HG03066 (cell line): ENCODE data around the gene SPON2.

Experiments used
- ATAC-seq: cut with Tn5 transposase; IDR thresholded peaks from one replicate; pipeline ENCODE4 v1.9.1; 2021; ENCODE audit warnings: low read depth; ENCODE audit not compliant: unreplicated experiment

SPON2 gene

DNA sequence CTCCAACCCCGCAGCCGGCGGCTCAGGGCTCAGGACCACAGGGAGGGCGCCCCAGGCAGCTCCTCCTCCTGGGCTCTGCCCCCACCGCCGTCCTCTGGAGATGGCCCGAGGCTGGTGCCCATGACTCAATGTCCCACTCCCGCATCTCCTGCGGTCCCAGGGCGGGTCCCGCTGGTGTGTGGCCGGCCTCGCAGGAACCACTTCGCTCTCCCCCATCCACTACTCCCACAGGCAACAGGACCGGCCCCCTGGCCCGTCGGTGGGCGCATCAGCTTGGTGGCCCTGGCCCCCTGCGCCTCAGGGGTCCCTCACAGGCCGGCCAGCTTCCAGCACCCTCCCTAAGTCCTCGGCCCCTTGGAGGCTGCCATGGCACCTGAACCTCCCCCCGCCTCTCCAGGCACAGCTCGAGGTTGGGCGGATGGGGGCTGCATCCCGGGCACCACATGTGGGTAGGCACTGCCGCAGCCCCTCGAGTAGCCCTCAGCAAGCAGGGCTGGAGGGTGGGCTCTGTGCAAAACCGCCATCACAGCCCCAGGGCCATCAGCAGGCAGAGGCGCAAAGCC is 22.8 kb upstream of the SPON2 start:
- ATAC-seq: no peak

DNA sequence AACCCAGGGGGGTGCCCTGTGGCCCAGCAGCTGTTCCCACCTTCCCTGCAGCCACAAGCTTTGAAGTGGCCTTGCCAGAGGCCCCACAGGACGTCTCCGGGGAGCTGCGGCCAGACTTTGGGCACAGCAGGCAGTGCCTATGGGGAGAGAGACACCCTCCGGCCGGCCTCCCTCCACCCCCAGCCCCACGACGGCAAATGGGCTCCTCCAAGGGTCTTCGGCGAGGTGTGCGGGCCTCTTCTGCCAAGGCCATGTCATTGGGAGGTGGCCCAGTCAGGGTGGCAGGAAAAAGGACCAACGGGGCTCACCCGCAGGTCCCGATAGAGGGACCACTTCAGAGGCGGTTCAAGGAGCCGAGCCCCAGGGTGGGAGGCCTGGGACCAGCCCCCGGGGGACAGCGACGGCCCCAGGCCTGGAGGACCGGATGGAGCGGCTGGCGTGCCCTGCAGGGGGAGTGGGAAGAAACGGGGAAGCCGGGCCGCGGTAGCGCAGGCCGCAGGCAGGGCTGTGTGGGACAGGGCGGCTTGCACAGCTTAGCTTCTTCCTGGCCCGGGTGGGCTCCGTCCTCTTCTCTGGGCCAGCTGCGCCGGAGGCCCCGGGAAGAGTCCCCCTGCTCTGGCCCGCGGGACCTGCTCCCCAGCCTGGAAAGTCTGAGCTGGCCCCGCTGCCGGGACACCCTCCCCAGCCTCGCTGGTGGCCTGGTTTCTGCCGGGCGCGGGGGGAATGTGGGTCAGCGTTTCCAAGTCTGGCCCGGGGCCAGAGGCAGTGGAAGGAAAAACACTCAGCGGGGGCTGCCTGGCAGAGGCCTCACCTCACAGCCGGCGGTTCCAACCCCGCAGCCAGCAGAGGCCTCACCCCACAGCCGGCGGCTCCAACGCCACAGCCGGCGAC is 21.9 kb upstream of the SPON2 start:
- no peak for ATAC-seq

DNA sequence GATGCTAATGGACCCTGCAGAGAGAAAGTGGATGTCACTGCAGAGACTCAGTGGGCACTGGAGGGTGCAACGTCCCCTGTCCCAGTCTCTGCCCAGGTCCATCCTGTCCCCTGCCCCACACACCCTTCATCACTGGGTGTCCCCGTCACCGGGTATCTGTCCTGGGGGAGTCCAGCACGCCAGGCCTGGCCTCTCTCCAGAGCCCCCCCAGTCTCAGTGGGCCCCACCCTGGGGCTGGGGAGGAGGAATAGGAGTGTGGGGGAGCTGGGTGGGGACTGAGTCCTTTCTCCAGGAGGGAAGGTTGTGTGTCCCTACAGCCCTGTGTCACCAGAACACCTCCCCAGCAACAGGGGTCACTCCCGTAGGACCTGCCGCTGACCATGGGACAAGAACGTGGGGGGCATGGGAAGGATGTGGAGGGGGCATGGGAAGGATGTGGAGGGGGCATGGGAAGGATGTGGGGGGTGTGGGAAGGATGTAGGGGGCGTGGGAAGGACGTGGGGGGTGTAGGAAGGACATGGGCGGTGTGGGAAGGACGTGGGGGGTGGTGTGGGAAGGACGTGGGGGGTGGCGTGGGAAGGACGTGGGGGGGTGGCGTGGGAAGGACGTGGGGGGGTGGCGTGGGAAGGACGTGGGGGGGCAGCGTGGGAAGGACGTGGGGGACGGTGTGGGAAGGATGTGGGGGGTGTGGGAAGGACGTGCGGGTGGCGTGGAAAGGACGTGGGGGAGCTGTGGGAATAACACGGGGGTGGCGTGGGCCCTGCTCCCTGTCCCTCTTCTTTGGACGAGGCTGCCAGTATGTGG is 21.0 kb upstream of the SPON2 start:
- ATAC-seq: no peak

DNA sequence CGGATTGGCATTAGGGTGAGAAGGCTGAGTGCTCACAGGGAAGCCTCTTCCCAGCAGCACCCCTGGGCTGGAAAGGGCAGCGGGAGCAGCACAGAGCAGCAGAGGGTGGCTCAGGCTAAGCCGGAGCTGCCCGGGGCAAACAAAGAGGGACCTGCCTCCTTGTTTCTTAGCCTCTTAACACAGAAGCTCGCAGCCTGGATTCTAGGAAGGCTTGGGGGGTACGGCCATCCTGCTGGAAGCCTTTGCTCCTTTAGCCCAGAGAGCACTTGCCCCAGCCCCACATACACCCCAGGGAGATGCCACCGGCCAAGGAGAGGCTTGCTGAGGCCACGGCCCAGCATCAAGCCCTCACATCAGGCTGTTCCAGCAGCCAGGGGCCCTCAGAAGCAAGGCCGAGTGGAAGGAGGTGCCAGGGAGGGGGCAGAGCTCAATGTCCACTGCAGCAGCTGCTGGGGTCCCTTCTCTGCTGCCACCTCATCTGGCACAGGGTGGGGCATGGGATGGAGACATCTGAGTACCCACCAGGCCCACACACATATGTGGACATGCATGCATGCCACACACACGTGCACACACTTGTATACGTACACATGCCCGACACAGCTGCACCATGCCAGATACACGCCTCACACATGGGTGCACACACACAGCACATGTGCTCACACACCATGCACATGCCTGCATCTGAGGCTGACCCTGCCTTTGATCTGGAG is 20.3 kb upstream of the SPON2 start:
- no peak for ATAC-seq

DNA sequence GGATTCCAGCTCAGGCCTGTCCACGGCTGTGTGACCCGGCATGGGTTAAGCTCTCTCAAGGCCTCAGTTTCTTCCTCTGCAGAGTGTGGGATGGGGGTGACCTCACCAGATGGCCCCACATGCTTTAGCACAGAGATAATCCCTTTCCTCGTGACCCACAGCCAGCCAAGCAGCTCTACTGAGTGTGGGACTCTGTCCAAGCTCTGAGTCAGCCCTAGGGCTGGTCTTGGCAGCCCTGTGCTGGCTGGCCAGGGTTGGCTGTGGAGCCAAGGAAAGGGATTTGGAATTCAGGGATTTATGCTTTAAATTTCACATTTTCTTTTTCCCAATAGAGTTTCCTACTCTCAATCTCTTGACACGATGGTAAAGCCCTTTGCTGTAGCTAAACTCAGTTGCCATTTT is 19.7 kb upstream of the SPON2 start:
- no peak for ATAC-seq

DNA sequence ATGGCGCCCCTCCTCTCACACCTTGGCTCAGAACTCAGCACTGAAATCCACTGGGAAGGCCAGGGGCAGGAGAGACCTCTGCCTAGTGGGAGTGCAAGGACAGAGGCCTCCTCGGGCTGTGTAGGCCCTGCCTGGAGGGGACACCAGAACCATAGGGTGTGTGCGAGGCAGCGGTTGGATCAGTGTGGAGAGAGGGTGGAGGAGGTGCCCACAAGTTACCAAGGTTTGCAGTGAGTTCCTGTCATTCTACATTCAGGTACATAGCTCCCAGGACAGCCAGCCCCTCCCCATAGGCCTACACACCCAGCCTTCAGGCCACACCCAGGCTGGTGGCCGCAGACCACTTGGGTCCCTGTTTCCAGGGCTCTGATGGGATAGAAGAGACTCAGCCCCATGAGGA is 19.2 kb upstream of the SPON2 start:
- no peak for ATAC-seq

DNA sequence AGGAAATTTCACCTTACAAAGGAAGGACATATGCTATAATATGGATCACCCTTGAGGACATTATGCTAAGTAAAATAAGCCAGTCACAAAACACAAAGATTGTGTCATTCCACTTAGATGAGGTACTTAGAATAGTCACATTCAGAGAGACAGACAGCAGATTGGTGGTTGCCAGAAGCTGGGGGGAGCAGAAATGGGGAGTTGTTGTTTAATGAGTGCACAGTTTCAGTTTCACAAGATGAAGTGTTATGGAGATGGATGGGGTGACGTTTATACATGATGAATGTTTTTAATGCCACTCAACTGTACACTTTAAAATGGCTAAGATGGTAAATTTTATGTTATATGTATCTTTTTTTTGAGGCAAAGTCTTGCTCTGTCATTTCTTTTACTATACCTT is 14.8 kb upstream of the SPON2 start:
- ATAC-seq: no peak

DNA sequence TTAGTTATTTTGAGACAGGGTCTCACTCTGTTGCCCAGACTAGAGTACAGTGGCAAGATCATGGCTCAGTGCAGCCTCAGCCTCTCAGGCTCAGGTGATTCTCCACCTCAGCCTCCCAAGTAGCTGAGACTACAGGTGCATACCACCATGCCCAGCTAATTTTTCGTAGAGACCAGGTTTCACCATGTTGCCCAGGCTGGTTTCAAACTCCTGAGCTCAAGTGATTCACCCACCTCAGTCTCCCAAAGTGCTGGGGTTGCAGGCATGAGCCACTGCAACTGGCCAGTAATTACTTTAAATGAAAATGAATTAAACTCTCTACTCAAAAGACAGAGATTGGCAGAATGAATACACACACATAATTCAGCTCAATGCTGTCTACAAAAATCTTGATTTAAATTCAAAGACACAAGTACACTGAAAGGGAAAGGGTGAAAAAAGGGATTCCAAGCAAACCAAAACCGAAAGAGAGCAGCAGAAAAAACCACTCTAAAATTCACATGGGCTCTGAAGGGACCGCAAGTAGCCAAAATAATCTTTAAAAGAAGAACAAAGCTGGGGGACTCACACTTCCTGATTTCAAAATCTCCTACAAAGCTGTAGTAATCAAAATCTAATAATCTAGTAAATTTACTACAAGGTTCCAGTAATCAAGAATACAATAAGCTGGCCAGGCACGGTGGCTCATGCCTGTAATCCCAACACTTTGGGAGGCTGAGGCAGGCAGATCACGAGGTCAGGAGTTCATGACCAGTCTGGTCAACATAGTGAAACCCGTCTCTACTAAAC is 11.8 kb upstream of the SPON2 start:
- peak; percentile 78 for ATAC-seq

DNA sequence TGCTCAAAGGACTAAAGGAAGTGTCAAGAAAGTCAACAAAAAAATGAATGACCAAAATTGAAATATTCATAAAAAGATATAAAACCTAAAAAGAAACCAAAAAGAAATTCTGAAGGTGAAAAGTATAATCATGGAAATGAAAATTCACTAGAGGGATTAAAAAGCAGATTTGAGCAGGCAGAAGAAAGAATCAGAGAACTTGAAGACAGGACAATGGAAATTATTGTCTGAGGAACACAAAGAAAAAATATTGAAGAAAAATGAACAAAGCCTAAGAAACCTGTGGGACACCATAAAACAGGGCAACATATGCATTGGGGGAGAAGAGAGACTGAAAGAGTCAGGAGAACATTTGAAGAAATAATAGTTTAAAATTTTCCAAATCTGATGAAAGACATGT is 9.9 kb upstream of the SPON2 start:
- no peak for ATAC-seq

DNA sequence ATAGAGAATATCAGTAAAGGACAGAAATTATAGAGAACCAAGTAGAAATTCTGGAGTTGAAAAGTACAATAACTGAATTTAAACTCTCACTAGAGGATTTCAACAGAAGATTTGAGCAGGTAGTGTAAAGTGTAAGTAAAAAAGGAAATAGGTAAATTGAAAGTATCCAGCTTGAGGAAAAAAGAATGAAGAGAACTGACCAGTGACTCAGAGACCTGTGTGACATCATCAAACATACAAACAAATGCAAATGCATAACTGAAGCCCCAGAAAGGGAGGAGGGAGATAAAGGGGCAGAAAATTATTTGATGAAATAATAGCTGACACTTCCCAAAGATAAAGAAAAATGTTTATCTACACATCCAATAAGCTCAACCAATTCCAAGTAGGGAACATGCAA is 8.3 kb upstream of the SPON2 start:
- ATAC-seq: no peak

DNA sequence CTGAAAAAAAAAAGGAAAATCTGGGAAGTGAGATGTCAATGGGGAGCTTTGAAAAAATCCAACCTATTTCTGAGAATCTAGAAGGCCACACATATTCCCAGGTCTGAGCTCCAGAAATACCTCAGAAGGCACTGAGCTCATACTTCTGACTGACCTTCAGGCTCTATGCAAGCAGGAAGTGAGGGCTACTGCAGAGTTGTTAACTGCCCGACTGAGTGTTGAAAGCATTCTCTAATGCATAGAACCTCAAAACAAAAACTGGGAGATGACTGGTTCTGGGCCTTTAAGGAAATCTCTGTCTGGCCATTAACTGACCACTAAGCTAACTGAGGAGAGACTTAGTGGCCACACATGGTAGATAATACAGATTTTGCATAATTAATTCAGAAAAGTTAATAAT is 7.6 kb upstream of the SPON2 start:
- ATAC-seq: no peak

DNA sequence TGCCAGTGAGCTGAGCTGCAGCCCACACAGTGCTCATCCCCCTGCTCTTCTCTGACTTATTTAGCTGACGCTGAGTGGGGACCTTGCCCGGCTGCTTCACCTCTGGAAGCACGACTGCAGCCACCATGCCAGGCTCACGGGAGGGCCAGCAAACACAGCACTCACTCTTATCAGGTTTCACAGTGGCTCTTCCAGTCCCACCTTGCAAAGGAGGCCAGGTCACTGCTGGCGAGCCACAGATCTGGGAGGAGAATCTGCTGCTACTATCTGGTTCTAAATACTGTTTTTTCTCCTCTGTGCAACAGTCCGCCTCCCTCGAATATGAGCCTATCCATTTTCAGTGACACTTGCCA is 6.7 kb upstream of the SPON2 start:
- no peak for ATAC-seq

DNA sequence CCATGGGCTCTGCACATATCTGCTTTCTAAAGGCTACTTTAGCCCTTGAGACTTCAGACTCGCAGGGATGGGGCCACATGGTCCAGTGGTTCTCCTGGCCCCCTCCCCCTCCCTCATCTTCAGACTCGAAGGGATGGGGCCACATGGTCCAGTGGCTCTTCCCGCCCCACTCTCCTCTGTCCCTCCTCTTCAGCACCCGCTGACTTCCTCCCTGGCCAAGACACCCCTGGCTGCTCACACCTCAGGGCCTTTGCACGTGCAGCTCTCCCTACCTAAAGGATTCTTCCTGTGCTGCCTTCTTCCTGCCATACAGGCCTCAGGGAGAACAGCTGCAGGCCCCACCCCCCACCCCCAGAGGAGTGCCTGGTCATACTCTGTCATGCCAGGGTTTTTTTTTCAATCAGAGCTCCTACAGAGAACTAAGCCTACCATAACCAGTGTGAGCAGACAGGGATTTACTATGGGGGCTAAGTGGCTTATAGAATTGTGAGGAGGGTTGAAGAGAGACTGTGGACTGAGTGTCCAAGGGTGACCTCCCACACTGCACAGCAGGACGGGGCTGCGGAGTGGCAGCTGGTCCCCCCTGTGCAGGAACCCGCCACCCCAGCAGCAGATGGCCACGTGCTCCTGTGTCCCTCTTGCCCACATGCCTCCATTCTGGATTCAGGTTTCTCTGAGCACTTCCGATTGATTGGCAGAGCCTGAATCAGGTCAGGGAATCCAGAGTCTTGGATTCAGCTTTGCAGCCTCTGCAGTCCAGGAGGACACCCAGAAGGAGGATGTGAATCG is 6.1 kb upstream of the SPON2 start:
- no peak for ATAC-seq

DNA sequence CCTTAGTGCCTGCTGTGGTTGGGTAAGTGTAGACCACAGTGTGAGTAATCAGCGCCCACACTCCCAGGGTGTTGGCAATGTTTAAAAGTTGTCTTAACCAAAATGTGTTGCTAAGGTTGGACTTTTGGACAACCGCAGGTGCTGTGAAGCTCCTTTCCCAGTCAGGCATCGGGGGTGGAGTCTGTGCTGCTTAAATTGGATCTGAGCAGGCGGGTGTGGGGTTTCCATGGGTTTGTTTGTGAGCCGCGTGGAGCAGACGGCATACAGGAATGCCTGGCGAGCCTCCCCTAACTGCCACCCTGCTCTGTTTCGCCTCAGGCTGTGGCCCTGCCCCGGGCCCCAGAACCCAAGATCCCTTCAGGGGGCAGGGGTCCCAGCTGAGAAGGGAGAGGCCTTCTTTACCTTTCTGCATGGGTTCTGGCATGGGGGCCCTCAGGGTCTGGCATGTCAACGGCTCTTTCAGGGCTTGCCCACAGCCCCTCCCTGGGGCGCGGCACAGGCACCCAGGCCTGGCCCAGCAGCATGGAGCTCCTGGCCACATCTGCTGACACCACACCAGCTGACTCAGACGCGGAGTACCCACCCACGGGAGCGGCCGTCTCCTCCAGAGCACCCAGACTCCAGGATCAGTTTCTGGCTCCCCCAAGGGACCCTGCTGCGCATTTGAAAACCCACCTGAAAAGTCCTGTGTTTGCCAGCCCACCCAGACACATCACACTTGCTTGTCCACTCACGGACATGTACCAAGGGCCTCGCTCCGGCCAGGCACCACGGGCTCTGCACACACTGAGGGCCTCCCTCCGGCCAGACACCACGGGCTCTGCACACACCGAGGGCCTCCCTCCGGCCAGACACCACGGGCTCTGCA is 5.1 kb upstream of the SPON2 start:
- ATAC-seq: no peak

DNA sequence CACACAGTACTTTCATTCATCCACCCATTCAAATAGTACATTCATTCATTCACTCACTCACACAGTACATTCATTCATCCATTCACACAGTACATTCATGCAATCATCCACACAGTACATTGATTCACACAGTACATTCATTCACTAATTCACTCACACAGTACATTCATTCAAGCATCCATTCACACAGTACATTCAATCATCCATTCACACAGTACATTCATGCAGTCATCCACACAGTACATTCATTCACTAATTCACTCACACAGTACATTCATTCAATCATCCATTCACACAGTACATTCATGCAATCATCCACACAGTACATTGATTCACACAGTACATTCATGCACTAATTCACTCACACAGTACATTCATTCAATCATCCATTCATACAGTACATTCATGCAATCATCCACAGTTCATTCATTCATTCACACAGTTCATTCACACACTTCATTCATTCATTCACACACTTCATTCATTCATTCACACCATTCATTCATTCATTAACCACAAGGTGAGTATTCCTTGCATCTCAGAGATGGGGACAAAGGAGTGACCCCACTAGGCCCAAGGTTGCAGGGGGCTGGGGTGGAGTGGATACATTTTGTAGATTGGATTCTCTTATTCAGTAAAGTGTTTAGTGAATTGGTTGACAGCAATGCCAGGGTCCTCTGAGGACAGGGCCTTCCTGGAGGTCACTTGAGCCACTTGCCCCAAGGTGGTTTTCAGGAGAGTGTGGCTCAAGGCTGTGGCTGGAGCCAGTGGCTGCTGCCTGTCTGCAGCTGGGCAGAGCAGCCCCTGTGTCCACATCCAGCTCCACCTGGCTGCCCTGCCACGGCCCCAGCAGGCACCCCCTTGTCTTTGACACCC is 4.3 kb upstream of the SPON2 start:
- ATAC-seq: no peak

DNA sequence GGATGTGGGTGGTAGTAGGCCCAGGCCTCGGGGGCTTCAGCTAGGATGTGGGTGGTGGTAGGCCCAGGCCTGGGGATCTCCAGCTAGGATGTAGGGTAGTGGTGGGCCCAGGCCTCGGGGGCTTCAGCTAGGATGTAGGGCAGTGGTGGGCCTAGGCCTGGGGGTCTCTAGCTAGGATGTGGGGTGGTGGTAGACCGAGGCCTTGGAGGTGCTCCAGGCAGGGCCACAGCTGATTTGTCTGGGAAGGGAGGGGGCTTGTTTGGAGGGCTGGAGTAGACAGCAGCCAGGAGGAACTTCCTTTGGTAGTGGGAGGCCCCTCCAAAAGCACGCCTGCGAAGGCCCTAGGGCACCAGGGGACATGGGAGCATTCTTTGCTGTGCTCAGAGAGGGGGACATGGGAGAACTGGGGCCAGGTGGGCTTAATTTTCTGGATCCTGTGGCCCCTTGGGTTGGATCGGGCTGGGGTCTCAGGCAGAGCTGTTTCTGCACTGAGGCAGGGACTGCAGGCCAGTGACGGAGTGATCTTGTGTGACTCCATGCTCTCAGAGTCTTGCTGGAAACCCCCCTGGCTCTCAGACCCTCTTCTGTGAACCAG is 3.3 kb upstream of the SPON2 start:
- no peak for ATAC-seq

DNA sequence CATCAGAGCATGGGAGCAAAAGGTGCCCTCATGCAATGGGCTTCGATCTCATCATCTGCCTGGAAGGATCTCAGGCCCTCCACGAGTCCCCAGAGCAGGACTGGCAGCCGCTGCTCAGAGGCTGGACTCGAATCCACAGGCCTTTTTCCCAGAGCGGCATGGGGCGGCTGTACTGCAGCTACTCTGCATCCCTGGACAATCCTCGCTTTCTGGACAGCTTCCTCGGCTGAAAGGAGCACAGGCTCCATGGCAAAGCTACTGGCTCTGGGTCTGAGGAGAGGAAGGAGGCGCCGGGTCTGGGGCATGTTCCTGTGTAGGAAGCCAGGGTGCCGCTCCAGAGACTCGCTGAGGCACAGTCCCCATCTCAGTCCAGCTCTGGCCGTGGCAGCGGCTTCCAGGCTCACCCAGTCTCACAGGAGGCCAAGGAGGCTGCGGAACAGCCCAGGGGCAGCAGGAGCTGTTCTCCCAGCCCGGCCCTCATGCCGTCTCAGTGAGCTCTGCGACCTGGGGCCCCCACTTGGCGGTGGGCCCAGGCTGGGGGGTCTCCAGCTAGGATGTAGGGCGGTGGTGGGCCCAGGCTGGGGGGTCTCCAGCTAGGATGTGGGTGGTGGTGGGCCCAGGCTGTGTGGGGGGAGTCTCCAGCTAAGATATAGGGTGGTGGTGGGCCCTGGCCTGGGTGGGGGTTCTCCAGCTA is 2.7 kb upstream of the SPON2 start:
- ATAC-seq: no peak
